Mucosa of descending colon (tissue), 3 donors: ENCODE data around the gene ATG16L1. TPM values are rescaled to one million over a fixed set of nuclear protein-coding genes. Genes with fewer than 3 reads are reported as not detected.

ENCODE experiments used
- ATAC-seq: fragments of 200-7000 bp; cut with Tn5 transposase; one replicate; pipeline ENCODE4 v1.9.1; 2020; ENCODE audit warnings: mild to moderate bottlenecking, moderate library complexity
- DNase-seq, 3 donors: peaks; one replicate each; pipeline ENCODE4 v3.0.0-alpha.2; 2020
- H3K36me3 ChIP-seq: fragments of 200-600 bp; one replicate; pipeline ENCODE4 v1.8.0; 2021; ENCODE audit warnings: low read depth, mild to moderate bottlenecking
- H3K4me1 ChIP-seq: fragments of 200-600 bp; one replicate; pipeline ENCODE4 v1.8.0; 2021; ENCODE audit warnings: low read depth, mild to moderate bottlenecking
- H3K4me3 ChIP-seq: fragments of 200-600 bp; one replicate; pipeline ENCODE4 v1.8.0; 2021; ENCODE audit warnings: mild to moderate bottlenecking
- H3K9me3 ChIP-seq: fragments of 200-600 bp; one replicate; pipeline ENCODE4 v1.8.0; 2021; ENCODE audit warnings: mild to moderate bottlenecking
- CTCF ChIP-seq: fragments of 200-600 bp; IDR thresholded peaks from one replicate; pipeline ENCODE4 v1.8.0; 2022; ENCODE audit warnings: antibody characterized with exemption, mild to moderate bottlenecking
- intact Hi-C, 2 donors: fragments of 100-400 bp; cut with DNase I in 1 of 2; cut with micrococcal nuclease in 1 of 2; formaldehyde crosslinking; loops; one replicate each; pipeline versions ENCODE4 v1.11.0 to v1.11.1; 2022; cut with DNase I, micrococcal nuclease
- total RNA-seq, 3 donors: library from RNA; stranded (reverse); fragmentation: NEBNext Ultra II Directional in 2 of 3; extraction: Animal tissue kit (Norgen Biotek cat#: 25700) in 2 of 3; gene quantifications; one replicate each; pipeline versions ENCODE4 v1.2.1 to v1.2.4, GENCODE V29; 2021 to 2023
- donor health status: DM: no; HTN: no; CAD: no; lungs with moderate emphysema.
- donor health status: DM: no; HTN: no; CAD: no.
- donor health status: DM: no; HTN: yes; CAD: no.

Gene ATG16L1
- total RNA-seq, 3 donors from 2014 or later = 29.5 to 42.9 (median 36.0) TPM

- ATAC-seq (no peak), DNase-seq (no peak)
- intact Hi-C loops = no loop called here
- Histone ChIP-seq H3K9me3 (no peaks in the 10 kb centered on the region), H3K4me3 (no peak overlapping the region), H3K36me3 (no peaks in the 10 kb centered on the region), H3K4me1 (peaks cover 11% of the 10 kb centered on the region)
- TF ChIP-seq CTCF = no peak
Observed at GRCh38 chr2:233301811-233302210, 50.3 kb downstream of the ATG16L1 start.

GRCh38 chr2:233303252-233303651 is 51.8 kb downstream of the ATG16L1 start:
- Histone ChIP-seq H3K4me3 (no peak overlapping the region), H3K4me1 (no peaks in the 10 kb centered on the region), H3K36me3 (no peaks in the 10 kb centered on the region), H3K9me3 (no peaks in the 10 kb centered on the region)
- intact Hi-C loops = no loop called here
- ATAC-seq = no peak
- DNase-seq = no peak
- no peak for TF ChIP-seq CTCF

- Histone ChIP-seq H3K36me3 (no peaks in the 10 kb centered on the region), H3K4me3 (no peak within 1 kb of the TSS), H3K4me1 (no peaks in the 10 kb centered on the region), H3K9me3 (no peaks in the 10 kb centered on the region)
- DNase-seq = no peak
- no peak for ATAC-seq
- intact Hi-C loops = no loop called here
- no peak for TF ChIP-seq CTCF
Observed at GRCh38 chr2:233307565-233307964, 56.1 kb downstream of the ATG16L1 start, which contains the start of gene SAG. TSS of gene SAG (plus strand) at chr2:233307816. CDS start at chr2:233309190, 1,374 bp downstream.

GRCh38 chr2:233311241-233311926 is 59.9 kb downstream of the ATG16L1 start:
- TF ChIP-seq CTCF = no peak
- Histone ChIP-seq H3K4me1 (no peaks in the 10 kb centered on the region), H3K9me3 (no peaks in the 10 kb centered on the region), H3K36me3 (no peaks in the 10 kb centered on the region), H3K4me3 (no peak overlapping the region)
- ATAC-seq (no peak), DNase-seq (no peak)
- intact Hi-C loops = no loop called here

GRCh38 chr2:233312874-233313273 is 61.4 kb downstream of the ATG16L1 start:
- ATAC-seq = no peak
- H3K4me3 ChIP-seq = no peak overlapping the region
- no peaks in the 10 kb centered on the region for H3K36me3 ChIP-seq
- no peaks in the 10 kb centered on the region for H3K9me3 ChIP-seq
- TF ChIP-seq CTCF = no peak
- DNase-seq = no peak
- intact Hi-C loops = no loop called here
- no peaks in the 10 kb centered on the region for H3K4me1 ChIP-seq
